SK-N-MC (cell line): ENCODE data around the gene CATSPERE.

Experiments
- EZH2 ChIP-seq: fragments of 200-600 bp; sonication (generic); IDR thresholded peaks from one replicate; pipeline ENCODE4 v1.6.1; 2017; ENCODE audit warnings: antibody characterized with exemption
- POLR2AphosphoS5 ChIP-seq: IDR thresholded peaks from 2 replicates; pipeline ENCODE4 v1.6.1; 2012; ENCODE audit warnings: mild to moderate bottlenecking, low read depth, low read length, borderline replicate concordance

- TF ChIP-seq EZH2 = no peak
- no peak for TF ChIP-seq POLR2AphosphoS5
Measured at GRCh38 chr1:244458781-244459180, 2.3 kb upstream of the CATSPERE start.
